LNCaP clone FGC (cell line): ENCODE data around the gene MED13L.

ENCODE experiments used
- DNase-seq: peaks from one replicate; pipeline ENCODE4 v3.0.0-alpha.2; 2011; ENCODE audit warnings: low read depth
- H3K4me3 ChIP-seq: 2 replicates; pipeline ENCODE4 v1.5.1; 2011; ENCODE audit warnings: mild to moderate bottlenecking, low read depth, low read length, control low read depth
- CTCF ChIP-seq: IDR thresholded peaks from 2 replicates; pipeline ENCODE4 v1.5.1; 2012; ENCODE audit warnings: mild to moderate bottlenecking; ENCODE audit not compliant: control insufficient read depth, insufficient read depth; ENCODE audit errors: extremely low read depth

MED13L gene

DNA sequence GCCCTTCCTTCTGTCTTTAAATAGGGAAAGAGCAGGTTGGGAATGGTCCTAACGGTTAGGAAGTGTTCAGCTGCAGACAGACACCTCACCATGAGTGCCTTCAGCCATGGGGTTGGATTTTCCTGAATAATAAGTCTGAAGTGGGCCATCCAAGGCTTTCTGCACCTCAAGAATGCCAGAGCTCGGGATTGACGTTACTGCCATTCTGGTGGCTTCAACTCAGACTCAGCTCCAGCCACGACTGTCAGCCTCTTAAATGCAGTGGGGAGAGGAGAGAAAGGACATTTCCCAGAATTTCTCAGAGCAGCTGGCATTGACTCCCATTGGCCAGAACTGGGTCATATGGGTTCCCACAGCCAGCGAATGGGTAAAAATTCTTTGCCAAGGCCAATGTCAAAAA, 363.4 kb downstream of the MED13L start:
- no peak overlapping the region for H3K4me3 ChIP-seq
- no peak for TF ChIP-seq CTCF
- no peak for DNase-seq

GRCh38 chr12:115912440-115912839, 365.1 kb downstream of the MED13L start:
- no peak for DNase-seq
- TF ChIP-seq CTCF = no peak

DNA sequence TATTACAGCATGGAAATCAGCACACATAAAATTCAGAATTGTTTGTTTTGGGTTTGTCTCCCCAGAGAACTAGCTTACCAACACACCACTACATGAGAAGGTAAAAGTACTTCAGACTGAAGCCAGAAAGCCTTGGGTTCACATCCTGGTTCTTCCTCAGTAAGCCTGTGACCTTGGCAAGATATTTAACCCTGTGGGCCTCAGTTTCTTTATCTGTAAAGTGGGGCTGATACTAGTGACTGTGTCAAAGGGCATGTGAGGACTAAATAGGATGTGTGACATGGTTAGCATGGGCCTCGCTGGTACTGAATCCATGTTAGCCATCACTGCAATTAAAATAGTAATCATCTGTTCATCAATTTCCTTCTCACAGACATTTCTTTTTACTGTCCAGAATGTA, 366.1 kb downstream of the MED13L start:
- no peak overlapping the region for H3K4me3 ChIP-seq
- DNase-seq = no peak
- TF ChIP-seq CTCF = no peak

More at GRCh38 chr12:115912440-115912839, 365.1 kb downstream of the MED13L start:
- H3K4me3 ChIP-seq = no peak overlapping the region

DNA sequence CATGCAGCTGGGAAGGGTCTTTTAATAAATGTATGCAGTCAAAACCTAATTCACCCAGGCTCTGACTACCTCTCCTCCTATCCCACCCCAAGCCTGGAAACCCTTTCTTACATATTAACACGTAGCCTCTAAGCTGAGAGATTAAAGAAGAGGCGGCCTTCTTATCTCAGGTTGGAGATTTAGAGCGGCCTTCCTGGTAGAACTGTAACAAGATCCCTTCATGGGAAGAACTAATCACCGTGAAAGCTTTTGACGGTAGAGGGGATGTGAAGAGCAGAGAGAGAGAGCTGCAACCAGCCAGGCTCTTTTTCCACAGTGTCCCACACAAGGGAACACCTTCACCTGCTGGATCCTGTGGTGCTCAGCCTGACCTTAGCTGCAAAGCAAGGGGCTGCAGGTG, 367.4 kb downstream of the MED13L start:
- TF ChIP-seq CTCF = no peak
- no peak for DNase-seq
- no peak overlapping the region for H3K4me3 ChIP-seq
